OCI-LY7 (cell line): ENCODE data around the gene TSPYL6.

Experiments
- EZH2phosphoT487 ChIP-seq: fragments of 200-600 bp; sonication (generic); IDR thresholded peaks from 2 replicates; pipeline ENCODE4 v1.6.1; 2018; ENCODE audit warnings: low read depth, borderline replicate concordance, mild to moderate bottlenecking, mixed run types, antibody characterized with exemption, low read length, moderate library complexity, mixed read lengths
- TF ChIP-seq, protein P1 (sequence below): fragments of 200-600 bp; sonication (generic); conservative IDR thresholded peaks from 2 replicates; pipeline ENCODE4 v1.5.1; 2014; ENCODE audit warnings: mild to moderate bottlenecking, antibody characterized with exemption, low read length, moderate library complexity, mixed read lengths

GRCh38 chr2:54237428-54237827, 18.6 kb downstream of the TSPYL6 start:
- TF ChIP-seq, protein P1, sequence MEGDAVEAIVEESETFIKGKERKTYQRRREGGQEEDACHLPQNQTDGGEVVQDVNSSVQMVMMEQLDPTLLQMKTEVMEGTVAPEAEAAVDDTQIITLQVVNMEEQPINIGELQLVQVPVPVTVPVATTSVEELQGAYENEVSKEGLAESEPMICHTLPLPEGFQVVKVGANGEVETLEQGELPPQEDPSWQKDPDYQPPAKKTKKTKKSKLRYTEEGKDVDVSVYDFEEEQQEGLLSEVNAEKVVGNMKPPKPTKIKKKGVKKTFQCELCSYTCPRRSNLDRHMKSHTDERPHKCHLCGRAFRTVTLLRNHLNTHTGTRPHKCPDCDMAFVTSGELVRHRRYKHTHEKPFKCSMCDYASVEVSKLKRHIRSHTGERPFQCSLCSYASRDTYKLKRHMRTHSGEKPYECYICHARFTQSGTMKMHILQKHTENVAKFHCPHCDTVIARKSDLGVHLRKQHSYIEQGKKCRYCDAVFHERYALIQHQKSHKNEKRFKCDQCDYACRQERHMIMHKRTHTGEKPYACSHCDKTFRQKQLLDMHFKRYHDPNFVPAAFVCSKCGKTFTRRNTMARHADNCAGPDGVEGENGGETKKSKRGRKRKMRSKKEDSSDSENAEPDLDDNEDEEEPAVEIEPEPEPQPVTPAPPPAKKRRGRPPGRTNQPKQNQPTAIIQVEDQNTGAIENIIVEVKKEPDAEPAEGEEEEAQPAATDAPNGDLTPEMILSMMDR, result no peak
- TF ChIP-seq EZH2phosphoT487, result no peak
